Measurements from ENCODE around the gene FANCE.

Gene FANCE

DNA sequence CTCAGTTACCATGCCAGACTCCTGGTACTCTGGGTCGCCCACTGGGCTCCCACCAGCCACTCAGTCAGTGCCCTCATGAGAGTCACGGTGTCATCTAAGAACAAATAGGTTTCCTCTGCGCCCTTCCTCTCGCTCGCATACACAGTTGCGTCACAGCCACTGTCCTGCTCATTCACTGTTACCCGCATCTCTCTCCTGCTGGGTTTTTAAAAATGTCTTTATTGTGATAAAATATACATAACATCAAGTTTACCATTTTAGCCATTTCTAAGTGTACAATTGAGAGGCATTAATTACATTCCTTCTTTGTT is 40.8 kb downstream of the FANCE start:
- DNase-seq (ENCODE audit: low read depth): no peak
- TF ChIP-seq, protein P1, sequence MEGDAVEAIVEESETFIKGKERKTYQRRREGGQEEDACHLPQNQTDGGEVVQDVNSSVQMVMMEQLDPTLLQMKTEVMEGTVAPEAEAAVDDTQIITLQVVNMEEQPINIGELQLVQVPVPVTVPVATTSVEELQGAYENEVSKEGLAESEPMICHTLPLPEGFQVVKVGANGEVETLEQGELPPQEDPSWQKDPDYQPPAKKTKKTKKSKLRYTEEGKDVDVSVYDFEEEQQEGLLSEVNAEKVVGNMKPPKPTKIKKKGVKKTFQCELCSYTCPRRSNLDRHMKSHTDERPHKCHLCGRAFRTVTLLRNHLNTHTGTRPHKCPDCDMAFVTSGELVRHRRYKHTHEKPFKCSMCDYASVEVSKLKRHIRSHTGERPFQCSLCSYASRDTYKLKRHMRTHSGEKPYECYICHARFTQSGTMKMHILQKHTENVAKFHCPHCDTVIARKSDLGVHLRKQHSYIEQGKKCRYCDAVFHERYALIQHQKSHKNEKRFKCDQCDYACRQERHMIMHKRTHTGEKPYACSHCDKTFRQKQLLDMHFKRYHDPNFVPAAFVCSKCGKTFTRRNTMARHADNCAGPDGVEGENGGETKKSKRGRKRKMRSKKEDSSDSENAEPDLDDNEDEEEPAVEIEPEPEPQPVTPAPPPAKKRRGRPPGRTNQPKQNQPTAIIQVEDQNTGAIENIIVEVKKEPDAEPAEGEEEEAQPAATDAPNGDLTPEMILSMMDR (IDR thresholded peaks at IDR 0.05; ENCODE audit: insufficient read depth, low read depth, low read length, missing control alignments): no peak
- H3K4me3 ChIP-seq (ENCODE audit: low read depth, low read length): no peak overlapping the region

DNA sequence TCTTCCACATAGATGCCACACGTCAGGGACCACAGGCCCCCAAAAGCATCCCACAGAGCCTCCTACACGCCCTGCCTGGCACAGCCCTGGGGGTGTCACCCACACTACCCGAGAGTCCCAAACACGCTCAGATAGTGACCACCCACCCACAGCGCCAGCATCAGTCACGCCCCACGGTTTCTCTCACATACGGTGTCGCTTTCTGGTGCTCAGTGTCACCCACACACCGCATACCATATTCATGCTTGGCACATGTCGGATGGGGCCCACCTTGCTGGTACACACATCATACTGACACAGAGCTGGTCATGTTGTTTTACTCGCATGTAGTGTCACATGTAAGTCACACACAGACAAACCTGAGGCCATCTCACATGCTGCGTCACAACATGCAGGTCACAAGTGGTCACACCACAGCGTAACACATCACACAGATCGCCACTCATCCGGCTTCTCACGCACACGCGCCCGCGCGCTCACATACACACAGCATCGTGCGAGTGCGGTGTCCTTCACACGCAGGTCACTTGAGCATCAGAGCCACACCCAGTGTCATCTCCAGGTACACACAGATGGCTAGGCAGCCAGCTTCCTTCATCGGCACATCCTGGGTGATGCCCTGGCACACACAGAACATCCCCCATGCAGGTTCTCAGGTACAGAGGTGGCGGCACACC is 41.3 kb downstream of the FANCE start:
- DNase-seq (ENCODE audit: low read depth): no peak
- TF ChIP-seq, protein P1 (IDR thresholded peaks at IDR 0.05; ENCODE audit: insufficient read depth, low read depth, low read length, missing control alignments): no peak
- H3K4me3 ChIP-seq (ENCODE audit: low read depth, low read length): no peak overlapping the region

DNA sequence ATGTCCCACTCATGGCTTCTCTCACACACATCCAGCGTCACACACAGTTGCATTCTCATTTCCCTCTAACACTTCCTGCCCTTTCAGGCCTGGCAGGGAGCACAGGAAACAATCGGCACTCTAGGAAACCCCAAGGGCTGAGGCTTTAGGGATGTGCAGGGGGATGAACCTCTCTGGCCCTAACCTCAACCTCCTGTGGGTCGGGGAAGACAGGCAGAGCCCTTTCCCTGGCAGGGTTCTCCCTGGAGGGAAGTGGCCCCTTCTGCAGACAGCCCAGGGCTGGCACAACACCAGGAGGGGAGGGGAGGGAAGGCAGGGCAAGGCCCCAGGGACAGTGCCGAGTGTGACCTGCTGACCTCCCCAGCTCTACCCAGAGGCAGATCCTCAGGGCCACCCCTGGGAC is 42.0 kb downstream of the FANCE start:
- no peak for DNase-seq (ENCODE audit: low read depth)
- TF ChIP-seq, protein P1 (IDR thresholded peaks at IDR 0.05; ENCODE audit: insufficient read depth, low read depth, low read length, missing control alignments): no peak
- H3K4me3 ChIP-seq (ENCODE audit: low read depth, low read length): no peak overlapping the region

DNA sequence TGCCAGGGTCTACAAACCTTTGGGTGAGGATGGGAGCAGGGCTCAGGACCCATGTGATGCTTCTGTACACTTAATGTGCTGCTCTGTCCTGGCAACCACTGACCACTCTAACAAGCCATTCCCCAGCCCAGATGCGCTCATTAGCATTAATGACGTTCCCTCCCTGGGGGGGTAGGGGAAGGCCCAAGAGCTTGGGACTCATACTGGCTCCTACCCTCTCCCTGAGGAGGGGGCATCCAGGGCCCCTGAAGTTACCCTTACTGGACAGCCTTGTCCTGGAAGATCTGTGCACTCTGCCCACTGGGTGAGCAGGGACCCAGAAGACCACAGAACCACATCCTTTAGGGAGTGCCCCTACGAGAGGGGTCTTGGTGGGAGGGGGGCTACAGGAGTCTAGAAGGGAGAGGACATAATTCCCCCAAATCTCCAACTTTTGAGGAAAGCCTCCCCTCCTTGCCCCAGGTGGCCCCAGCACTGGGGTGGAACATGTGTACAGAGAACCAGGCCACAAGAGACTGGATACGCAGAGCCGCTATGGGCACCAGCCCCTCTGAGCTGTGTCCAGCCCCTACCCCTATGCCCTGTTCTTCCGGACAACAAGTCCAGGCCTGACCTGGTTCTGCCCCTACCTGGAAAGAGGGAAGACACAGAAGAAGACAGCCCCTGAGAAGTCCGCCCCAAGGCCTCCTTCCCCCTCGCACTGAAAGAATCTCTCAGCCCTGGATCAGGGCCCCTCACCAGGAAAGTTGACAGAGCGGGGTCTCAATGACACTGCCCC is 43.3 kb downstream of the FANCE start:
- TF ChIP-seq, protein P1 (IDR thresholded peaks at IDR 0.05; ENCODE audit: insufficient read depth, low read depth, low read length, missing control alignments): no peak
- no peak overlapping the region for H3K4me3 ChIP-seq (ENCODE audit: low read depth, low read length)
- DNase-seq (ENCODE audit: low read depth): no peak

GRCh38 chr6:35496036-35496840 is 44.1 kb downstream of the FANCE start:
- TF ChIP-seq, protein P1 (IDR thresholded peaks at IDR 0.05; ENCODE audit: insufficient read depth, low read depth, low read length, missing control alignments): no peak
- DNase-seq (ENCODE audit: low read depth): no peak
- peak overlapping the region; percentile 35 for H3K4me3 ChIP-seq (ENCODE audit: low read depth, low read length)

DNA sequence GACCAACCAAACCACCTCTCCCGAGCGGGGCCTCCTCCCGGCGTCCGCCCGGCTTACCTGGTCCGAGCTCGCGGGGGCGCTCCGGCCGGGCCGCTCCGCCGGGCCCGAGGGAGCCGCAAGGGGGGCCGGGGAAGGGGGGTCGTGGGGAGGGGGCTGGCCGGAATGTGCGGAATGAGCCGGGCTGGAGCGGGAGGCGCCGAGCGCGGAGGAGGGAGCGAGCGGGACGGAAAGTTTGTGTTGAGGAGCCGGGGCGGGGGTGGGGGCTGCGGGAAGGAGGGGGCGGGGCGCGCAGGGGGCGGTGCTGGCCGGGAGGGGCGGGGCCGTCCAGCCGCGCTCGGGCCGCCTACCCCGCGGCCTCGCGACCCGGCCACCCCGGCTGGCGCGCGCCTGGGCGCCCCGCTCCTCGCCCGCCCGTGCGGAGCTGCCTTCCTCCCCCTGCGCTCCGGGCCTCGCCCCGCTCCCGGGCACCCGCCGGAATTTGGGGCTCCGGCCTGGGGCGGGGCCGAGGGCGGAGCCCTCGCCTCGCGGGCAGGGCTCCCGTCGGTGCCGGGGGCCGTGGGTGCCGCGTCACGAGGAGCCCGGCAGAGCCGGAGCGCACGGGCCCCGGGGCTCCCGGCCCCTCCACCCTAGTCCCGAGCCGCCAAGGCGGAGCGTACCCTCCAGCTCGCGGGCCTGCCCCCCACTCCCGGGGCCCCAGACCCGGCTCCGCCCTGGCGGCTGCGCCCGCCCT is 44.9 kb downstream of the FANCE start, which contains the start of gene TEAD3:
Gene TEAD3 (minus strand): TSS at position 239 of the 730 bp plus-strand sequence.
- TF ChIP-seq, protein P1 (IDR thresholded peaks at IDR 0.05; ENCODE audit: insufficient read depth, low read depth, low read length, missing control alignments): no peak
- H3K4me3 ChIP-seq (ENCODE audit: low read depth, low read length): peak within 1 kb of the TSS; percentile 58
- DNase-seq (ENCODE audit: low read depth): peak; percentile 31

Data from GM12865 (cell line).